Ascending aorta (tissue), 2 donors: ENCODE measurements around the gene KRTAP10-7. TPM values are rescaled to one million over a fixed set of nuclear protein-coding genes. Genes with fewer than 3 reads are reported as not detected.
"Not testable (repeated sequence)": the region's sequence is repeated elsewhere in the genome, so short reads cannot be mapped to it uniquely, and the experiment has no call there.

Experiments used
- DNase-seq, 2 donors: peaks; one replicate each; pipeline ENCODE4 v3.0.0-alpha.2; 2019; ENCODE audit warnings: low spot score in 2 of 2
- H3K27ac ChIP-seq, 2 donors: fragments of 200-600 bp; sonication (generic); one replicate each; pipeline ENCODE4 v1.5.1; 2016 to 2017; ENCODE audit warnings: mild to moderate bottlenecking in 1 of 2
- H3K27me3 ChIP-seq: fragments of 200-600 bp; sonication (generic); one replicate; pipeline ENCODE4 v1.5.1; 2017
- H3K36me3 ChIP-seq, 2 donors: fragments of 200-600 bp; sonication (generic); one replicate each; pipeline ENCODE4 v1.5.1; 2016
- H3K4me1 ChIP-seq, 2 donors: fragments of 200-600 bp; sonication (generic); one replicate each; pipeline ENCODE4 v1.5.1; 2016 to 2017; ENCODE audit warnings: mild to moderate bottlenecking in 1 of 2
- H3K4me3 ChIP-seq, 2 donors: fragments of 200-600 bp; sonication (generic); one replicate each; pipeline ENCODE4 v1.5.1; 2016 to 2017; ENCODE audit warnings: mild to moderate bottlenecking in 1 of 2
- H3K9me3 ChIP-seq, 2 donors: fragments of 200-600 bp; sonication (generic); one replicate each; pipeline ENCODE4 v1.5.1; 2016
- intact Hi-C: fragments of 100-400 bp; cut with DNase I; formaldehyde crosslinking; loops from one replicate; pipeline ENCODE4 v1.15.1; 2023
- total RNA-seq: library from RNA; depleted of rRNA; stranded (reverse); fragments of >200 nt; gene quantifications from one replicate; pipeline ENCODE4 v1.1.0, GENCODE V29; 2016
- TF ChIP-seq, protein P1 (sequence below), 3 experiments: fragments of 200-600 bp in 2 of 3; fragments of 450-650 bp in 1 of 3; sonication (generic) in 2 of 3; IDR thresholded peaks; one replicate each; pipeline ENCODE4 v1.5.1; 2016 to 2019; ENCODE audit warnings: antibody characterized with exemption in 3 of 3, mild to moderate bottlenecking in 1 of 3, moderate library complexity in 1 of 3

KRTAP10-7 gene, protein sequence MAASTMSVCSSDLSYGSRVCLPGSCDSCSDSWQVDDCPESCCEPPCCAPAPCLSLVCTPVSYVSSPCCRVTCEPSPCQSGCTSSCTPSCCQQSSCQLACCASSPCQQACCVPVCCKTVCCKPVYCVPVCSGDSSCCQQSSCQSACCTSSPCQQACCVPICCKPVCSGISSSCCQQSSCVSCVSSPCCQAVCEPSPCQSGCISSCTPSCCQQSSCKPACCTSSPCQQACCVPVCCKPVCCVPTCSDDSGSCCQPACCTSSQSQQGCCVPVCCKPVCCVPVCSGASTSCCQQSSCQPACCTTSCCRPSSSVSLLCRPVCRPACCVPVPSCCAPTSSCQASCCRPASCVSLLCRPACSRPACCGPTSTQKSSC
- not detected for total RNA-seq

DNA sequence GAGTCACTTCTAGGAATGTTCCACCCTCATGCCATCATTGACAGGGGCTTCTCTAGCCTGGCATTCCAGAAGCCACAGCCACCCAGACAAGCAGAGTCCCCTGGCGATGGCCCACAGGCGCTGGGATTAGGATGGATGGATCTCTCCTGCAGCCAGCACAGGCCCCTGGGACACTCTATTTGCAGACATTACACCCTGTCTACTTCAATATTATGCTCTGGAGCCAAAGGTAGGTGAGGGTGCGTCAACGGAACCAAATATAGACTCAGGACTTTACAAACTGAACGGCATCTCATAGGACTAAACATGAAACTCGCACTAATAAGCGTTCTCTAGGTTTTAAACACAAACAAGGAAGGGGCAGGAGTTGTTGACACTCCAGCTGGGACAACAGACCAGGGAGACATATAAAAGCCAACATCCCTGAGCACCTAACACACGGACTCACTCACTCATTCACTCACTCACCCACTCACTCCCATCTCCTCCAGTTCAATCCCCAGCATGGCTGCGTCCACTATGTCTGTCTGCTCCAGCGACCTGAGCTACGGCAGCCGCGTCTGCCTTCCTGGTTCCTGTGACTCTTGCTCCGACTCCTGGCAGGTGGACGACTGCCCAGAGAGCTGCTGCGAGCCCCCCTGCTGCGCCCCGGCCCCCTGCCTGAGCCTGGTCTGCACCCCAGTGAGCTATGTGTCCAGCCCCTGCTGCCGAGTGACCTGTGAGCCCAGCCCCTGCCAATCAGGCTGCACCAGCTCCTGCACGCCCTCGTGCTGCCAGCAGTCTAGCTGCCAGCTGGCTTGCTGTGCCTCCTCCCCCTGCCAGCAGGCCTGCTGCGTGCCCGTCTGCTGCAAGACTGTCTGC, at the start of gene KRTAP10-7:
KRTAP10-7 (plus strand) TSS at position 480 of the 861 bp plus-strand sequence; CDS start at position 505, 25 bp downstream.
- H3K36me3 ChIP-seq, H3K27ac ChIP-seq, H3K4me1 ChIP-seq, intact Hi-C loops, H3K9me3 ChIP-seq, H3K4me3 ChIP-seq, H3K27me3 ChIP-seq, DNase-seq: not testable (repeated sequence)

DNA sequence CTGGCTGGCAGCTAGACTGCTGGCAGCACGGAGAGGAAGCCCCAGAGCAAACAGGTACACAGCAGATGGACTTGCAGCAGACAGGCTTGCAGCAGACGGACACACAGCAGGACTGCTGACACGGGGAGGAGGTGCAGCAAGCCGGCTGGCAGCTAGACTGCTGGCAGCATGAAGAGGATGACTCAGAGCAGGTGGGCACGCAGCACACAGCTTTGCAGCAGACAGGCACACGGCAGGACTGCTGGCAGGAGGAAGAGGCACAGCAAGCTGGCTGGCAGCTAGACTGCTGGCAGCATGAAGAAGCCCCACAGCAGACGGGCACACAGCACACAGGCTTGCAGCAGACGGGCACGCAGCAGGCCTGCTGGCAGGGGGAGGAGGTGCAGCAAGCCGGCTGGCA, 49.6 kb upstream of the KRTAP10-7 start:
- DNase-seq: no peak

DNA sequence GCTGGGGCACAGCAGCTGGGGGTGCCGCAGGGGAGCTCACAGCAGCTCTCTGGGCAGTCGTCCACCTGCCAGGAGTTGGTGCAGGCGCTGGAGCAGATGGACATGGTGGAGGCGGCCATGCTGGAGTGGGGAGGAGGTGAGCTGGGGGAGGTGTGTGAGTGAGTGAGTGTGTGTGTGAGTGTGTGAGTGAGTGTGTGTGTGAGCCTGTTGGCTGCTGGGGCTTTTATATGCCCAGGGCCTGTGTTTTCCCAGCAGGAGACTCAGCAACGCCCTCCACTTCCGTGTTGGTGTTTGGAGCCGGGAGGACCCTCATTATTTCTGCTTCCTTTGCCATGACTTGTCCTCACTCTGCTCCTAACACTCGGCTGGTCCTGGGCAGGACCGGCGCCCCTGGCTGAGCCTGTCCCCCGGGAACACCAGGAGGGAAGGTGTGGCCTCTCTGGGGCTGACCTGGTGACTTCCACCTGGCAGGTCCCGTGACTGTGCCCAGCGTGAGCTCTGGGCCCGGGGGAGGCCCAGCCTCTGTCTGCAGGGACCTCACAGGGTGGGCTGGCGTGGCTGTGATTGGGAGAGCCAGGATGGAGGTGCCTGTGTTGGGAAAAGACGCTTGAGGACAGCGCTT, 48.9 kb upstream of the KRTAP10-7 start, which contains the start of gene KRTAP10-2:
KRTAP10-2 (minus strand) TSS at position 166 of the 622 bp plus-strand sequence; CDS start at position 119, 47 bp downstream.
- DNase-seq: no peak
- no peaks in the 10 kb centered on the region for H3K36me3 ChIP-seq
- H3K27me3 ChIP-seq: no peaks in the 10 kb centered on the region
- H3K27ac ChIP-seq: no peak within 1 kb of the TSS
- H3K9me3 ChIP-seq: peaks cover 1 to 3% of the 10 kb centered on the region in 2 donors
- no peak within 1 kb of the TSS for H3K4me3 ChIP-seq
- TF ChIP-seq, protein P1, sequence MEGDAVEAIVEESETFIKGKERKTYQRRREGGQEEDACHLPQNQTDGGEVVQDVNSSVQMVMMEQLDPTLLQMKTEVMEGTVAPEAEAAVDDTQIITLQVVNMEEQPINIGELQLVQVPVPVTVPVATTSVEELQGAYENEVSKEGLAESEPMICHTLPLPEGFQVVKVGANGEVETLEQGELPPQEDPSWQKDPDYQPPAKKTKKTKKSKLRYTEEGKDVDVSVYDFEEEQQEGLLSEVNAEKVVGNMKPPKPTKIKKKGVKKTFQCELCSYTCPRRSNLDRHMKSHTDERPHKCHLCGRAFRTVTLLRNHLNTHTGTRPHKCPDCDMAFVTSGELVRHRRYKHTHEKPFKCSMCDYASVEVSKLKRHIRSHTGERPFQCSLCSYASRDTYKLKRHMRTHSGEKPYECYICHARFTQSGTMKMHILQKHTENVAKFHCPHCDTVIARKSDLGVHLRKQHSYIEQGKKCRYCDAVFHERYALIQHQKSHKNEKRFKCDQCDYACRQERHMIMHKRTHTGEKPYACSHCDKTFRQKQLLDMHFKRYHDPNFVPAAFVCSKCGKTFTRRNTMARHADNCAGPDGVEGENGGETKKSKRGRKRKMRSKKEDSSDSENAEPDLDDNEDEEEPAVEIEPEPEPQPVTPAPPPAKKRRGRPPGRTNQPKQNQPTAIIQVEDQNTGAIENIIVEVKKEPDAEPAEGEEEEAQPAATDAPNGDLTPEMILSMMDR (IDR thresholded peaks at IDR 0.05): no peak
- intact Hi-C loops: no loop called here
- H3K4me1 ChIP-seq: no peaks in the 10 kb centered on the region

More for the DNA sequence above, 49.6 kb upstream of the KRTAP10-7 start:
- TF ChIP-seq, protein P1 (IDR thresholded peaks at IDR 0.05): no peak
- intact Hi-C loops: no loop called here
- H3K36me3 ChIP-seq: no peaks in the 10 kb centered on the region
- H3K4me1 ChIP-seq: no peaks in the 10 kb centered on the region
- H3K27me3 ChIP-seq: no peaks in the 10 kb centered on the region
- no peak overlapping the region for H3K4me3 ChIP-seq
- no peak overlapping the region for H3K27ac ChIP-seq
- H3K9me3 ChIP-seq: peaks cover 3 to 6% of the 10 kb centered on the region in 2 donors

DNA sequence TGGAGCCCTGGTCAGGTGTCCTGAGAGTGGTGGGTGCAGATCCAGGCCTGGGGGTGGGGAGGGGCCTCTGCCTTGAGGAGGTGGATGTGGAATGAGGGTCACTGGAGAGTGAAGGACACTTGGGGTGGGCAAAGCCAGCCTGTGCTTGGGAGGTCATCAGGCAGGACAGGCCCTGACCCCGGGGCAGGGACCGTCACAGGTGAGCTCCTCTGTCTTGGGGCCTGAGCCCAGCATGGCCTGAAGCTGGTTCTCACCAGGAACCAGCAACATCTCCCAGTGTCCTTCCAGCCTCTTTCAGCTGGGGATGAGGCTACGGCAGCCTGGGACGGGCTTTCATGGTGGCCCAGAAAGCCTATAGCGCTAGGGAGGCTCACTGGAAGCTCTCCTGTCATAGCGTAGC, 48.3 kb upstream of the KRTAP10-7 start:
- DNase-seq: no peak
- no peaks in the 10 kb centered on the region for H3K27me3 ChIP-seq
- H3K27ac ChIP-seq: no peak overlapping the region
- intact Hi-C loops: no loop called here
- H3K36me3 ChIP-seq: no peaks in the 10 kb centered on the region
- H3K4me1 ChIP-seq: no peaks in the 10 kb centered on the region
- peaks cover 0 to 2% of the 10 kb centered on the region in 2 donors for H3K9me3 ChIP-seq
- no peak overlapping the region for H3K4me3 ChIP-seq
- TF ChIP-seq, protein P1 (IDR thresholded peaks at IDR 0.05): no peak

DNA sequence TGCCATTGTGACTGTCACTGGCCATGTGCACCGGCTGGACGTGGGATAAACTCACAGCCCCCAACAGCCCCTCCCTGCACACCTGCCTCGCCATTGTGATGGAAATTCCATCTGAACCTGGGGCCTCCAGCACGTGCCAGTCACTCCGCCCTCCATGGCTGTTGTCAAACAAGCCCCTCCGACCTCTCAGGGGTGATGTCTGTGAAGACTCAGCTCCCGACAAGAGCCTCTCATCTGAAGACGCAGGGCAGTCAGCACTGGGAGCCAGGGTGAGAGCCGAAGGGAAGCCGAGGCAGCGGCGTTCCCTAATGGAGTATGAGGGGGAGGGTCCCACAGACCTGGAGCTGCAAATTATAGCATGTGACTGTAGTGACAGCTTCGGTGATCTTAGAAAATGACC, 47.7 kb upstream of the KRTAP10-7 start:
- H3K4me3 ChIP-seq: no peak overlapping the region
- DNase-seq: no peak
- H3K36me3 ChIP-seq: no peaks in the 10 kb centered on the region
- TF ChIP-seq, protein P1 (IDR thresholded peaks at IDR 0.05): no peak
- H3K27ac ChIP-seq: no peak overlapping the region
- H3K4me1 ChIP-seq: no peaks in the 10 kb centered on the region
- H3K9me3 ChIP-seq: no peaks in the 10 kb centered on the region
- intact Hi-C loops: no loop called here
- no peaks in the 10 kb centered on the region for H3K27me3 ChIP-seq
